NCI-H2196 treated with DMSO at 0.1 percent for 48 hours (cell line): Measurements from ENCODE around the gene PTGES3L.
"Not testable (repeated sequence)": the region's sequence is repeated elsewhere in the genome, so short reads cannot be mapped to it uniquely, and the experiment has no call there.

ENCODE experiments used
- DNase-seq: peaks from one replicate; lab custom pipeline; 2025; ENCODE audit not compliant: unreplicated experiment; lab: John Stamatoyannopoulos, UW

Gene PTGES3L

GRCh38 chr17:43014649-43015542 lies 35.0 kb upstream of the PTGES3L start:
- DNase-seq = no peak

- DNase-seq = no peak
Measured at GRCh38 chr17:43014020-43014648, 34.3 kb upstream of the PTGES3L start.

DNA sequence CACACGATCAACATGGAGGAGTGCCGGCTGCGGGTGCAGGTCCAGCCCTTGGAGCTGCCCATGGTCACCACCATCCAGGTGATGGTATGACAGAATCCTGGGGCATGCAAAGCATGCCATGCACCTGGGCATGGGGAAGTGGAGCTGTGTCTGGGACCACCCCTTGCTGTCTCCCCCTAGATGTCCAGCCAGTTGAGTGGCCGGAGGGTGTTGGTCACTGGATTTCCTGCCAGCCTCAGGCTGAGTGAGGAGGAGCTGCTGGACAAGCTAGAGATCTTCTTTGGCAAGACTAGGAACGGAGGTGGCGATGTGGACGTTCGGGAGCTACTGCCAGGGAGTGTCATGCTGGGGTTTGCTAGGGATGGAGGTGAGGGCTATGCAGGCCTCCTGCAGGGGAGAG lies 33.4 kb upstream of the PTGES3L start:
- no peak for DNase-seq

- no peak for DNase-seq
Measured at GRCh38 chr17:43011728-43012472, 32.0 kb upstream of the PTGES3L start.

DNA sequence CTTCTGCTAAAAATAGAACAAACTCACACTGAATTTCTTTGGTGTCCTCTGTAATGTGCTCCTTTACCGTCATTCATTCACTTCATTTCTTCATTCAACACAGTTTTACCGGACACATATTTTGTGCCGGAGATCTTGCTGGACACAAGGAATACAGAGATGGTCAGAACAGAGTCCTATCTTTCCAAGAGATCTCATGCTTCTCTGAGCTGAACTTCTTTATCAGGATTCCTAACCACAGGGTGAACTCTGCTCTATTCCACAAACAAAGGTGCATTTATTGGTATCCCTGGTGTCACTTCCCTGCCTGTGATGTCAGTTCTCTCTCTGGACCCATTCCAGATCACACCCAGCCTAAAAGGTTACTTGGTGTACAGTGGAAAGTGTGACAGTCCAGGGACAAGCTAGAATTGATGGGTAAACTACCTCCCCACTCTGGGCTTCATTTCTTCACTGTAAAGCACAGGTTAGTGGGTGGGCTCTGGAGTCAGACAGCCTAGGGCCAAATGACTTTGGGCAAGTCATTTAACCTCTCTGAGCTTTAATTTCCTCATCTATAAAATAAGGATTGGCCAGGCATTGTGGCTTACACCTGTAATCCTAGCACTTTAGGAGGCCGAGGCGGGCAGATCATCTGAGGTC lies 30.9 kb upstream of the PTGES3L start:
- no peak for DNase-seq

GRCh38 chr17:43006639-43007551 lies 27.0 kb upstream of the PTGES3L start, which contains the start of gene IFI35:
TSS of gene IFI35 (plus strand) at chr17:43006784. CDS start at chr17:43006948, 164 bp downstream.
- DNase-seq = peak; percentile 42

- no peak for DNase-seq
Measured at GRCh38 chr17:43003542-43004172, 23.8 kb upstream of the PTGES3L start.

- not testable (repeated sequence) for DNase-seq
Measured at GRCh38 chr17:43000894-43001293, 21.0 kb upstream of the PTGES3L start.

DNA sequence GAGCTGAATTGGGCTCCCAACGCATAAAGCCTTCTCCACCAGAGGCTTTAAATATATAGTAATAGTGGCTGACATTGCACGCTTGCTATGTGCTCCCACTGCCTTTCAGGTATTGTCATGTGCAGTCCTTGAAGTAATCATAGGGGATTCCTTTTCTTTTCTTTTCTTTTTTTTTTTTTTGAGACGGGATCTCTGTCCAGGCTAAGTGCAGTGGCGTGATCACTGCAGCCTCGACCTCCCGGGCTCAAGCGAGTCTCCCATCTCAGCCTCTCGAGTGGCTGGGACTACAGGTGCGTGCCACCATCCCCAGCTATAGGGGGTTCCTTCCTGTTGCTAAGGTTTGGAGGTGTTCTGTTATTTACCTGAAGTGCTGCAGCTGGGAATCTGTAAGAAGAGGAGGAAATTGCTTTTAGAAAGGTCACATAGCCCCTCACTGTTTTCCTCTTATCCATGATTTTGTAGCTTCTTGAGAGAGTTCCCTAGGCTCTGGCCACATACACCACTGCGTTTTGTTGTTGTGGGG lies 19.2 kb upstream of the PTGES3L start:
- no peak for DNase-seq

DNA sequence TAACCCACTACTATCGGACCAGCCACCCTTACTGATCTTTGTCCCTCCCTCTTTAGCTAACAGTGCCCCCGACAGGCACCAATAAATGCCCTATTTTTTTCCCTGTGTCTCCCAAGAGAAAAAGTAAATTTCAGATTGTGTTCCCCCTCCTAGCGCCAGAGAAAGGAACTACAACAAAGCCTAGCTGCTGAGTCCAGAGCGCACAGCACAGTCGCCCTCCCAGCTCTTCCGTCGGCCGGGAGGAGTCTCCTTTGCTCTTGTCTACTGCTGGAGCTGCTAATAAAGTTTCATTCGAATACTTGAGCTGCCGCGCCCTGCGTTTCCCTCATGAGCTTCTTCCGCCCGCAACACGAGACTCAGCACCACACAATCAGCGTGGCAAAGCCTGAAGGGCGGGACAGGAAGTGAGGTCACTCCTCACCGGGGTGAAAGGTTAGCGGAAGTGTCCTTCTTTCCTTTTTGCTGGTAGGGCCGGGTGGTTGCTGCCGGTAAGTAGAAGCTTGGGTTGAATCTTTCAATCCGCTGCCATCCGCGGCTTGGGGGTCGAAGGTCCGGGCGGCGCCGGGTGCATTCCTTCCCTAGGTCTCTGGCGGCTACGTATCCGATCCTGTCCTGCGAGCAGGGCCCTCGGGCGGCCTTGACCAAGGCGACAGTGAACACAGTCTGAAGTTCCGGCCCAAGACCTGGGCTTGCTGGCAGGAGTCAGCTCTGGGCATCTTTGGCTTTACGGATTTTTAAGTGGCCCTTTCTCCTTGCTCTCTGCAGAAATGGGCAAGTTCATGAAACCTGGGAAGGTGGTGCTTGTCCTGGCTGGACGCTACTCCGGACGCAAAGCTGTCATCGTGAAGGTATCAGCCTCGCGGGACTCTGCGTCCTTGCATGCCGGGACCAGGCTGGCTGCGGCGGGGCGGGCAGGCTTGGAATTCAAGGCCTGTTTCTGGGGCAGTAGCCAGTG lies 18.4 kb upstream of the PTGES3L start, which contains the start of gene RPL27:
TSS of gene RPL27 (plus strand) at position 436 of the 955 bp plus-strand sequence. CDS start at position 768, 332 bp downstream.
- peak; percentile 87 for DNase-seq

DNA sequence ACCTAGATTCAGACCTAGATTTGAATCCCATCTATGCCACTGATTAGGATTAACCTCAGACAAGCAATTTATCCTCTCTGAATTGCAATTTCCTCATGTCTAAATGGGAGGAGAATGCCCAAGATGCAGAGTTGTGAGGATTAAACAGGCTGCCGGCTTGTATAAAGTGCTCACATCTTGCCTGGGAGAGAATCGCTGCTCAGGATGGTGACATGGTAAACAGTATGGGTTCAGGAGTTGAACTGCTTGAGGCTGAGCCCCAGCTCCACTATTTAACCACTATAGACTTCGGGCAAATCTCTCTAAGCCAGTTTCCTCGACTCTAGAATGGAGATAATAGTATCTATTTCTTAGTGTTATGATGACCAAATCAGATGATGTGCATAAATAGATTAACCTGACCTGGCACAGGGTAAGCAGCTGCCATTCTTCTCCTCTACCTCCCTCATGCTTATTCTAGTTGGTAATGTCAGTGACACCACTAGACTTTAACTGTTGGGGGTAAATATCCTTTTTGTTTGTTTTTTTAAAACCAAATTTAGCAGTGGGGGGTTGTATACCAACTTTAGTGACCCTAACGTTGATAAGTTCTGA lies 17.6 kb upstream of the PTGES3L start:
- DNase-seq = no peak

DNA sequence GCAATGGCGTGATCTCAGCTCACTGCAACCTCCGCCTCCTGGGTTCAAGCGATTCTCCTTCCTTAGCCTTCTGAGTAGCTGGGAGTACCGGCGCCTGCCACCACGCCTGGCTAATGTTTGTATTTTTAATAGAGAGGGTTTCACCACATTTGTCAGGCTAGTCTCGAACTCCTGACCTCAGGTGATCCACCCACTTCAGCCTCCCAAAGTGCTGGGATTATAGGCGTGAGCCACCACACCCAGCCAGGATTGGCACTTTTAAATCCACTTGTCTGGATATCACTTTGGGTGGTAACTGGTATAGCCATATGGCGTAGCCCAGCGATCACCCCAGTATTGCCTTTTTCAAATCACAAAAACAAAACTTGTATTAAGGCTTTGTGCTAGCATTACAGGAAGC lies 14.0 kb upstream of the PTGES3L start:
- not testable (repeated sequence) for DNase-seq

- no peak for DNase-seq
Measured at GRCh38 chr17:42992872-42993271, 13.0 kb upstream of the PTGES3L start.

DNA sequence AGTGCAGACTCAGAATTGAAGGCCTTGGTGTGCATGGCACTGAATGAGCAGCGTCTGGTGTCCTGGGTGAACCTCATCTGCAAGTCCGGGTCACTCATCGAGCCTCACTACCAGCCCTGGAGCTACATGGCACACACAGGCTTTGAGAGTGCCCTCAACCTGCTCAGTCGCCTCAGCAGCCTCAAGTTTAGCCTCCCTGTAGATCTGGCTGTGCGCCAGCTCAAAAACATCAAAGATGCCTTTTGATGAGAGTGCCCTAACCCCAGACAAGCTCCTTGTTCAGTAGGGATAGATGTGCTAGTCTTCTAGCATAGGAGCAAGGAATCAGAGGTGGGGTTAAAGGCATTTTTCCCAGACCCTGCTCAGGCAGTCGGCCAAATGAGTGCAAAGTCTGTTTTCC lies 11.6 kb upstream of the PTGES3L start:
- no peak for DNase-seq

DNA sequence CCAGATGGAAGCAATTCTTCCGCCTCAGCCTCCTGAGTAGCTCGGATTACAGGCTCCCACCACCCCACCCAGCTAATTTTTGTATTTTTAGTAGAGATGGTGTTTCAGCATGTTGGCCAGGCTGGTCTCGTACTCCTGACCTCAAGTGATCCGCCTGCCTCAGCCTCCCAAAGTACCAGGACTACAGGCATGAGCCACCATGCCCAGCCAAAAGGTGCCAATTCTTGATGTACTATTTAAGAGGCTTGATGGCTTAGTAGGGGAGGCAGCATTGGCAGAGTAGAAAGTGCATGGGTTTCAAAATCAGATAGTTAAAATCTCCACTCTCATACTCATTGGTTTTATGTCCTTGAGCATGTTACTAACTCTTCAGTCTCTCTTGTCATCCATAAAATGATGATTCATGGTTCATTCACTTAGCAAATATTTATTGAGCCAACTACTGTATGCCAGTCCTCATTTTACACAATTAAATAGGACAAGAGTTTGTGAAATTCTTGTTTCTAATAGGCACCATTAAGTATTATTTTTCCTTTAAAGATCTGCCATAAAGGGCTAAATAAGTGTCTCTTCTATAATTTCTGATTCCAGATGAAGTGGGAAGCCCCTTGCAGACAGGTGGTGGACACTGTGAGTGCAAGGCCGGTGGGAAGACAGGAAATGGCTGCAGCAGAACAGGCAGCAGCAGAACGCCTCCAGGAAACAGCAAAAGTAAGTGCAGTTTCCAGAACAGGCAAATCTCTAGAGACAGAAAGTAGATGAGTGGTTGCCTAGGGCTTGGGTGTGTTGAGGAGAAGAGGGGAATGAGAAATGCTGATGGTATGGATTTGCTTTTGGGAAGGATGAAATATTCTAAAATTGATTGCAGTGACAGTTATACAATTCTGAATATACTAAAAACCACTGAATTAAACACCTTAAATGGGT lies 10.1 kb upstream of the PTGES3L start:
- DNase-seq = no peak

- no peak for DNase-seq
Measured at GRCh38 chr17:42989141-42989540, 9.3 kb upstream of the PTGES3L start.

- no peak for DNase-seq
Measured at GRCh38 chr17:42985225-42985624, 5.3 kb upstream of the PTGES3L start.
